GM18508 (cell line): ENCODE measurements around the gene CNGA3.

ENCODE experiments used
- ATAC-seq: cut with Tn5 transposase; IDR thresholded peaks from one replicate; pipeline ENCODE4 v1.9.1; 2021; ENCODE audit warnings: moderate number of reproducible peaks; ENCODE audit not compliant: insufficient read depth, unreplicated experiment

CNGA3 gene

DNA sequence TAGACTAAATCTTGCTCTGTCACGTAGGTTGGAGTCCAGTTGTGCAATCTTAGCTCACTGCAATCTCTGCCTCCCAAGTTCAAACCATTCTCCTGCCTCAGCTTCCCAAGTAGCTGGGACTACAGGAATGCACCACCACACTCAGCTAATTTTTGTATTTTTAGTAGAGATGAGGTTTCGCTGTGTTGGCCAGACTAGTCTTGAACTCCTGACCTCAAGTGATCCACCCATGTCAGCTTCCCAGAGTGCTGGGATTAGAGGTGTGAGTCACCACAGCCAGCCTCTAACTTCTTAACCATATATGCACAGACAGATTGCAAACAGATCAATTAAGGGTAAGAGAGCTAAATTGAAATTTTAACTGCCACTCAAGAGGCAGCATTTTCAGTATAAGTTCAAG, 22.1 kb upstream of the CNGA3 start:
- no peak for ATAC-seq

DNA sequence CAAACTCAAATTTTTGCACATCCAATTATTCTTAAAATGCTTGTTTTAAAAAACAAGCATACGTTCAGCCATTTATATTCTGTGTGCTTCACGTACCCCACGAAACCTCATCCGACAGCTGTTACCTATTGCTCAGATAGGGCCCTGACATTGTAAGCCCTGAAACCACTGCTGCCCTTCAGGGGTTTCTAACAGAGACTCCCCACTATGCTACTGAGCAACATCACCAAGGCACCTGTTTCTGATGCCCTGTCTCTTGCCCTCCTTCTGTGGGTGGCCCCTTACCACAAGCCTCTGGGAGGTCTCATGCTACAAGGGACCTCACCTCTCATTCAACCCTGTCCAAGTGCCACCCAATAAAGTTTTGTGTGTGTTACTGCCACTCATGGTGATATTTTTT, 18.5 kb upstream of the CNGA3 start:
- no peak for ATAC-seq

- ATAC-seq: no peak
Observed at GRCh38 chr2:98329549-98329948, 16.7 kb upstream of the CNGA3 start.

GRCh38 chr2:98332989-98333388, 13.3 kb upstream of the CNGA3 start:
- no peak for ATAC-seq

- no peak for ATAC-seq
Observed at GRCh38 chr2:98333922-98334321, 12.3 kb upstream of the CNGA3 start.

GRCh38 chr2:98334439-98335078, 11.7 kb upstream of the CNGA3 start:
- no peak for ATAC-seq

- ATAC-seq: no peak
Observed at GRCh38 chr2:98335271-98335670, 11.0 kb upstream of the CNGA3 start.

DNA sequence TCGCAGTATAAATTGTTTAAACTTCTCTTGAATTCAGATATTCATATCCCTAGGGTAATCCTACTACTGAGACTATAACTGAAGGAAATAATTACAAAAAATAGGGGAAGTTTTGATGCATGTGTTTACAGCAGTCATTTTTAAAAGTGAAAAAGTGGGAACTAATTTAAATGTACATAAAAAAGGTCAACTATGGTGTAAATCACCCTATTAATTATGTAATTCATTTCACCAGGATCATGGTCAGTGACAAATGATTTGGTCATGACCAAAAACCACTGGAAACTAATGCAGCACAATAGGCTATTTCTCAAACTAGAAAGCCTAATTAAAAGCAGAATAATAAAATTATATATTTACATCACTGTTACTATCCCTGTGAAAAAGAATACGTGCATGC, 5.0 kb upstream of the CNGA3 start:
- ATAC-seq: no peak

- no peak for ATAC-seq
Observed at GRCh38 chr2:98343285-98343684, 3.0 kb upstream of the CNGA3 start.

DNA sequence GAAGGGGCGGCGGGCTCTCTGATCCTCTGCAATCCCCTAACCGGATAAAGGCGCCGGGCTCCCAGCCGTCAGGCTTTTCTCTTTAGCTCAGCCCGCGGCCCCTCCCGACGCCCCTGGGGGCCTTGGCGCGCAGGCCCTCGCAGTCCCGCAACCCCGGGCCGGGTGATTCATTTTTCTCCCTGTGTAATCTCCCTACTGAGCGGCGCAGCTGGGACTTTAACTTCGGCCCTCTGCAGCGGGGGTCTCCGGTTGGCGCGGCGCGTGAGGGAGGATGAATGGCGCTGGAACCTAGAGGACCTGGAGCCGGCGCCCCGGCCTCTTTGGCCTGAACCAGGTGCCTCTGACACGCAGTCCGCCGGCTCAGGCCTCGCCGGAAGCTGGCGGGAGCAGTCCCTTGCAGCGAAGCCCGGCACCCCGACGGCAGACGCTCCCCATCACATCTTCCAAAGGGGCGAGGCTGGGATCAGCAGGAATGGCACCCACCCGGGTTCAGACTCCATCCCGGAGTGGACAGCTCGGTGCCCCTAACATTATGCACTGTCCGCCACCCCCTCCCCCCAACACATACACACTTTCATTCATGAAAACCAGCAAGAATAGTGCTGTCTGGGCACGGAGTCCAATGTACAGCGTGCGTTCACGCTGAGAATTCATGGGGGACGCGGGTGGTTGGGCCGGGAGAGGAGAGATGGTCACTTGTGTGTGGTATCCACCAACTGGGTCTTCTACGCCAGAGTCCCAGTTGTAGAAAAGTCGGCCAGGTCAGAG, 1.2 kb downstream of the CNGA3 start:
- no peak for ATAC-seq

- ATAC-seq: no peak
Observed at GRCh38 chr2:98348066-98348561, 1.9 kb downstream of the CNGA3 start.

DNA sequence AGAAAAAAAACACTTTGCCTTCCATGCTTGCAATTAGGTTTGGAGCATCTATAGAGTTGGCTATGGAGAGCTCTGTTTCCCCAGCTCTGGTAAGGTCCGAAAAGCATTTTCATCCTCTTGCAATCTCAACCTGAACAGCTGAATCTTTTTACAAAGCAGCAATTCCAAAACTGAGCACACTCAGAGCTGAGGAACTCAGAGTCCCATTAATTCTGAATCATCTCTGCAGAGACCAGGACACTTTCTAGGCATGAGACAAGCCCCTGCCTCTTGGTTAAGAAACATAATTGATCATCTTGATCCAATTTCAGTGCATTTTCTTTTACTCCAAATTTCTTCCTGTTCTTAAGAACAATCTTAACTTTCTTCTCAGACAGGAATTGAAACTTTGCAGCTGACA, 4.2 kb downstream of the CNGA3 start:
- no peak for ATAC-seq

- ATAC-seq: no peak
Observed at GRCh38 chr2:98355881-98356280, 9.6 kb downstream of the CNGA3 start.

- ATAC-seq: no peak
Observed at GRCh38 chr2:98356729-98357128, 10.5 kb downstream of the CNGA3 start.

DNA sequence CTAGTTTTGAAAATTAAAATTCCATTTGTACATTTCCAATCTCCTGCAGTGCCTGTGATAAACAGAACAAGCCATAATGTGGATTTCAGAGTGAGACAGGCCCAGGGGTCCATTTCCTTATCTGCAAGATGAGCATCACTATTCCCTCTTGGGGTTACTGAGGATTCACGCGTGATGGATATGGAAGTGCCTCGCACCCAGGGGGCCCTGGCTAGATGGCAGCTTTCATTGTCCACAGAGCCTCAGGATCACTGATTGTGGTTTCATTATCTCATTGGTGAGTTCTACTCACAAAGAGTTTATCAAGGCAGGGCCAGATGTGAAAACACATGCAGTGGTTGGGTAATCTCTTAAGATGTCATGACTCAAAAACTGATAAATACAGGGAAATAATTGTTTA, 11.6 kb downstream of the CNGA3 start:
- ATAC-seq: no peak

- no peak for ATAC-seq
Observed at GRCh38 chr2:98359986-98360385, 13.7 kb downstream of the CNGA3 start.

DNA sequence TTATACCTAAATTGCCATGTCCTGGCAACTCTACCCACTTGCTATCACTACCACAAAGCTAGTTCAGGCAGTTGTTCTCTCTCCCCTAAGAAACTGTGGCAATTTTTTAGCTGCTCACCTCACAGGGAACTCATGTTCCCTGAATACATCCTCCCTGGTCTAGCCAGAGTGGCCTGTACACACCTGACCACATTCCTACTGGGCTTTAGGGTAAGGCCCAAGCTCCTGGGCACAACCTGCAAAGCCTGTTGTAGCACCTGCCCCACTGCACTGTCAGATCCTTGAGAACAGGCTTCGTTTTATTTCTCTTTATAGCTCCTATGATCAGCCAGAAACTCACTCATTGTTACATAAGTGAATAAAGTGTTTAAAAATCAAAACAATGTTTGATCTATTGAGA, 21.5 kb downstream of the CNGA3 start:
- no peak for ATAC-seq

- no peak for ATAC-seq
Observed at GRCh38 chr2:98369710-98370239, 23.5 kb downstream of the CNGA3 start.

GRCh38 chr2:98372121-98372520, 25.9 kb downstream of the CNGA3 start:
- ATAC-seq: no peak

DNA sequence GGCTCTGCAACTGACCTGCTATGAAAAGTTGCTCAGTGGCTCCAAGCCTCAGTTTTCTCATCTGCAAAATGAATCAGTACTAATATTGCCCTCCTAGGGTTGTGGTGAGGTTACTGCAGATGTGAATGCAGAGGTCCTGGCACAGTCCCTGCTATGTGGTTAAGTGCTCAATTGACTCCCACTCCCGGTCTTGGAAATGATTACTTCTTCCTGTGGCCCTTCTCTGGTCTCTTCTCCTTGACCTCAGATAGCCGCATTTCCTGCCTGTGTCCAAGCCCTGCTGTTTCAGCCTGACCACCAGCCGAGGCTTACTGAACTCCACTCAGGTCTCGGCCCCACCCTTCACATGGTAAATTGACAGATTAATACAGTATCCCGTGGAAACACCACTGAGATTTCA, 26.3 kb downstream of the CNGA3 start:
- ATAC-seq: no peak

- no peak for ATAC-seq
Observed at GRCh38 chr2:98374286-98374685, 28.0 kb downstream of the CNGA3 start.
